ENCODE measurements around the gene ERO1B.
"Not testable (repeated sequence)": the region's sequence is repeated elsewhere in the genome, so short reads cannot be mapped to it uniquely, and the experiment has no call there.

ERO1B gene

DNA sequence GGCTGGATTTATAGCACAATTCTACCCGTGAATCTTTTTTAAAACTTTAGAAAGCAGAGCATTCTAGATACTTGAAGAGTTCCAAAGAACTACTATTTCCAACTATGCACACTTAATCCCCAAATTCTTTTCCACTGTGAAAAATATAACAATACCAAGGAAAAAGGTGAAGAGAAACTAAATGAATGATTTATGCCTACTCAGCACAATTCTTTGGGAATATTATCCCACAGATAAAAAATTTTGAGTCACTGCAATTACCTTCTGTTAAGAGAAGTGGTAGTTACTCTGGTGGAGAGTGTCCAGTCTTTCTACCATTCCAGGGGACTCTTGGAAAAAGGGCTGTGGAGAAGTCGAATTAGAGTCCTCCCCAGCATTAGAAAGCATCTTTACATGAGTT, 39.2 kb downstream of the ERO1B start:
- no peak for DNase-seq

DNA sequence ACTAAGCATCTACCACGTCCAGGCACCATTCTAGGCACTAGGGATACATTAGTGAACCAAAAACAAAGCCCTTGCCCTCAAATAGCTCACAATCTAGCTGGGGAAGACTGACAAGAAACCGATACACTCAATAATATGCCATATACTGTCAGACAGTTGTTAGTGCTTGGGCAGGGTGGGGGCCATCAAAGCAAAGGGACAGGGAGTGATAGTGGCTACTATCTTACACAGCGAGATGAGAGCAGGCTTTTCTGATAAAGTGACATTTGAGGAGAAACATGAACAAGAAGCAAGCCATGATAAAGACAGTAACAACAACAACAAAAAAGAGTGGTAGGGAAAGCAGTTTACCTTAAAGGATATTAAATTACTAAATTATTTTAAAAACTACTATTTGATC, 41.1 kb downstream of the ERO1B start:
- no peak for DNase-seq

DNA sequence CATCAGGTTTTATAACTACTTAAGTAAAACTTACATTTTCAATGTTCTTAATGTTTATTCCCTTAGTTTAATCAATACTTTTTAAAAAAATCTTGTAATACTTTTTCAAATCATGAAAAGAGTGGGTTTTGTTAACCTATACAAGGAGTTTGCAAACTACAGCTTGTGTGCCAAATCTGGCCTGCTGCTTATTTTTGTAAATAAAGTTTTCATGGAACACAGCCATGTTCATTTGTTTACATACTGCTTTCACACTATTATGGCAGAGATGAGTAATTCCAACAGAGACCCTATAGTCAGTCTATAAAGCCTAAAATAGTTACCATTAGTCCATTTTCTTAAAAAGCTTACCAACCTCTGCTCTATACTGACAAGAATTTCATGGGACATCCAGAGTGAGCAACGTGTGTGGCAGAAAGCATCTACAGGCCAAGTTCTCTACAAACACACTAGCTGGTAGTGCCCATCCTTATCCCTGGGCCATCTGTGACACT, 42.6 kb downstream of the ERO1B start:
- DNase-seq = no peak

GRCh38 chr1:236235116-236235515, 46.6 kb downstream of the ERO1B start:
- DNase-seq = no peak

DNA sequence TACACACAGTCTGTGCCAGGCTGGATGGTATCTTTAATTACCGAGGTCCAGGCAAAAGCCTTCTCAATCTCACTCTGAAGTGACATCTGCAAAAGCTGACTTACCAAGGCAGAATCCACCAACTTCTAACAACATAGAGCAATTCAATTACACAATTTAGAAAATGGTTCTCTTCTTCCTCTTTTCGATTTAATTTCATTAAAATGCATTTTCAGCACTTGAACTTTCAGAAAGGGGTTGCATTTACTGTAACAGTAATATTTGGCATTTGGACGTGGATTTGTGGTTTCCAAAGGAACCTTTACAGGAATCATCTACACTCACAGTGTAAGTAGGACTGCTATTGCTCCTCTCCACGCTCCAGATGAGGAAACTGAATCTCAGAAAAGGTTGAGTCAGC, 53.3 kb downstream of the ERO1B start:
- DNase-seq = no peak

DNA sequence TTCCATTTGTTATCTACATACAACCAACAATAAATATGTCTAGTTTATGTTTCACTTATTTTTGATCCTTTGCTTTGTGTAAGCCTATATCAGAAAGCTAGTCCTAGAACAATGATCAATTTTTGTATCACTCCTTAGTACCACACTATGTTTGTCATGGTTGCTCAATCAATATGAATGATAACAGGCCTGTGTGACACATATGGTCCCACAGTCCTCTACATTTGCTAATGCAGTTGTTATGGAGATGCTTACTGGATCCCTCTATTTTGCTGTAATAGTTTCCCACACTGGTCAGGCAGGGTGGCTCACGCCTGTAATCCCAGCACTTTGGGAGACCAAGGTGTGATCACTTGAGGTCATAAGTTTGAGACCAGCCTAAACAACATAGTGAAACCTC, 59.1 kb downstream of the ERO1B start:
- DNase-seq = no peak

- no peak for DNase-seq
These were observed 61.3 kb downstream of the ERO1B start for GRCh38 chr1:236220473-236220872.

DNA sequence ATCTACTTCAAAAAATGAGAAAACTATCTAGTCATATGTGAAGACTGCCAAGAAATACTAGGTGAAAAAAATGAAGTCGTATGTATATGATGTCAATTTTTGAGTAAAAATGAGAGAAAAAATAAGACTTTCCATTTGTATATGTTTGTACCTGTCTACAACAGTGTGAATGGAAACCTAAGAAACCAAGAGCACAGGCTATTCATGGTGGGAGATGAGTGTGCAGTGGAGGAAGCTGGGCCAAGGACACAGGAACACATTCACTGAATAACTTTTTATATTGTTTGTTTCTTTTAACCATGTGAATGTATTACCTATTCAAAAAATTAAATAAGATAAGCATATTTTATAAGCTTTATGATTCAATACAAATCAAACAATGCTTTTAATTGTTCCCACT, 67.0 kb downstream of the ERO1B start:
- DNase-seq = no peak

- no peak for DNase-seq
These were observed 68.2 kb downstream of the ERO1B start for GRCh38 chr1:236213534-236213933.

DNA sequence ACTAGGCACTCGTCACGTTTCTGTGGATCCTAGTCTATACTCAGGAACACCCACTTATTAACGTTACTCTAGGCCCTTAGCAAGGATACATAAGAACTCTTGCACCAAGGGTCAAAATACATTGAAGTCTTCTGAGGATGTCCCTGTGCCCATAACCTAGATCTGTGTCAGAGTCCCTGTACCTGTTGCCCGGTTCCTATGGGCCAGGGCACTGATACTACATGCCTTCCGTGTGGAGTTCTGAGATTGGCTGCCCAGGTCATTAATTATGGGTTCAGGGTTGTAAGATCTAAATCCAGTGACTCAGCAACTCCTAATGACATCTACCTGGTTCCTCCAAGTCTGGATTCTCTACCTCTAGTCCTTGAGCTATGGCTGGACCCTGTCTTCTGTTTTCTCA, 69.9 kb downstream of the ERO1B start:
- no peak for DNase-seq

- DNase-seq = no peak
These were observed 72.0 kb downstream of the ERO1B start for GRCh38 chr1:236209713-236210112.

GRCh38 chr1:236209185-236209584, 72.6 kb downstream of the ERO1B start:
- DNase-seq = no peak

GRCh38 chr1:236207569-236207968, 74.2 kb downstream of the ERO1B start:
- DNase-seq = no peak

DNA sequence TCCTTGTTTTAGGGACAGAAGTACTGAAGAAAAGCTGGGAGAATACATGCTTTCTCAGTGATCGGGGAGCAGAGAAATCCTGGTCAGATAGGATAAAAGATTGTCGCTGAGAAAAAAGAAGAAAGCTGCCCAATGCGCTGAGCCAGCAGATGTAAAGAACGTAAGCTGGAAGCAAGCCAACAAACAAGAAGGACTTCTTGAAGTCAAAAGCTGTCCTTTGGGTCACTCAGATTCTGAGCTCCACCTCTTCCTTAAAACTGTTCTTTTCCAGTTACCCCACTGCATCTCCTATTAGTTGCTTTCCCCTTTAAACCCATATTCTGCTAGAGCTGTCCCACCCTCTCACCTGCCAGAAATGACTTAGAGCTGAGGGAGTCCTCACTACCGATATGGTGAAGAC, 74.6 kb downstream of the ERO1B start:
- no peak for DNase-seq

GRCh38 chr1:236206548-236206947, 75.2 kb downstream of the ERO1B start:
- no peak for DNase-seq

DNA sequence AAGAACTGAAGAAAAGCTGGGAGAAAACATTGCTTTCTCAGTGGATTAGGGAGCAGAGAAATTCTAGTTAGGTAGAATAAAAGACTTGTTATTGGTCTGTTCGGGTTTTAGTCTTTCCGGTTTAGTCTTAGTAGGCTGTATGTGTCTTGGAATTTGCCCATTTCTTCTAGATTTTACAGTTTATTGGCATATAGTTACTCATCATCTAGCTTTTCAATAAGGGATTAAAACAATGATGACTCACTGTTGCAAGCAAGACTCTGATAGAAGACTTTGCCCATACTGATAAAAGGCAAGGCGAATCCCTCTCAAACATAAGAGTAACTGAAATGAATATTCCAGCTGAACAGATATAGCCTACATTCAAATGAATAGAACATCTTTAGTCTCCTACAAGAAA, 77.1 kb downstream of the ERO1B start:
- DNase-seq = no peak

DNA sequence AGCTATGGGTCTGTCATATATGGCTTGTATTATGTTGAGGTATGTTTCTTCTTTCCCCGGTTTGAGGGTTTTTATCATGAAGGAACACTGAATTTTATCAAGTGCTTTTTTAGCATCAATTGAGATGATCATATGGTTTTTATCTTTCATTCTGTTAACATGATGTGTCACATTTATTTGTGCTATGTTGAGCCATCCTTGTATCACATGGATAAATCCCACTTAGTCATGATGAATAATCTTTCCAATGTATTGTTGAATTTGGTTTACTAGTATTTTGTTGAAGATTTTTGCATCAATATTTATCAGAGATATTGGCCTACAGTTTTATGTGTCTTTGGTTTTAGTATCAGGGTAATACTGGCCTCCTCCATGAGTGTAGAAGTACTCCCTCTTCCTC, 77.7 kb downstream of the ERO1B start:
- no peak for DNase-seq

- DNase-seq = no peak
These were observed 80.0 kb downstream of the ERO1B start for GRCh38 chr1:236201786-236202185.

DNA sequence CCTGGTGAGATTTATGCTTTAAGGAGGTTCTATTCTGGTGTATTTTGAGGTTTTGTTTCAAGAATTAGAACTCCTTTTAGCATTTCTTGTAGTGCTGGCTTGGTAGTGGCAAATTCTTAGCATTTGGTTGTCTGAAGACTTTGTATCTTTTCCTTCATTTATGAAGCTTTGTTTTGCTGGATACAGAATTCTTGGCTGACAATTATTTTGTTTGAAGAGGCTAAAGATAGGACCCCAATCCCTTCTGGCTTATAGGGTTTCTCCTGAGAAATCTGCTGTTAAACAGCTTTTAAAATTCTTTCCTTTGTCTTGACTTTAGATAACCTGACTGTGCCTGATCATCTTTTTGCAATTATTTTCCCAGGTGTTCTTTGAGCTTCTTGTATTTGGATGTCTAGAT, 80.8 kb downstream of the ERO1B start:
- no peak for DNase-seq

DNA sequence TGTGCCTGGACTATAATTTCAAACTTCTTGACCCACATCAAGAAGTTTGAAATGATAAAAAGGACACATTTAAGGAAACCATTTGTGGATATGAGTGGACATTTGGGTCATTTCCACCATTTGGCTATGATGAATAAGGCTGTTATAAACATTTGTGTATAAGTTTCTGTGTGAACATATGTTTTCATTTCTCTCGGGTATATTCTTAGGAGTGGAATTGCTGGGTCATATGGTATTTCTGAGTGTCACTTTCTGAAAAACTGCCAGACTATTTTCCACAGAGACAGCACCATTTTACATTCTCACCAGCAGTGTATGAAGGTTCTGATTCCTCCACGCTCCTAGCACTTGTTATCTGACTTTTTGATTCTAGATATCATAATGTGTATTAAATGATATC, 88.6 kb downstream of the ERO1B start:
- no peak for DNase-seq

GRCh38 chr1:236188084-236188483, 93.7 kb downstream of the ERO1B start:
- not testable (repeated sequence) for DNase-seq

- DNase-seq = not testable (repeated sequence)
These were observed 95.3 kb downstream of the ERO1B start for GRCh38 chr1:236186471-236186870.

DNA sequence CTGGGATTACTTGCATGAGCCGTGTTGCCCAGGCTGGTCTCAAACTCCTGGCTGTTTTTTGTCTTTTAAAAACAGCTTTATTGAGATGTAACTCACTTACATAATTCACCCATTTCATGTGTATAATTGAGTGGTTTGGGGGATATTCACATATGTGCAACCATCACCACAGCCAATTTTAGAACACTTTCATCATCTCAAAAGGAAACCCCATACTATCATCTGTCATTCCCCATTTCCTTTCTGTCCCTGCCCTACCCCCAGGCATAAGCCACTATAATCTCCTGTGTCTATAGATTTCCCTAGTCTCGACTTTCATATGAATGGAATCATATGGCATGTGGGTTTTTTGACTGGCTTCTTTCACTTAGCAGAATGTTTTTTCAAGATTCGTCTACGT, 96.1 kb downstream of the ERO1B start:
- no peak for DNase-seq

DNA sequence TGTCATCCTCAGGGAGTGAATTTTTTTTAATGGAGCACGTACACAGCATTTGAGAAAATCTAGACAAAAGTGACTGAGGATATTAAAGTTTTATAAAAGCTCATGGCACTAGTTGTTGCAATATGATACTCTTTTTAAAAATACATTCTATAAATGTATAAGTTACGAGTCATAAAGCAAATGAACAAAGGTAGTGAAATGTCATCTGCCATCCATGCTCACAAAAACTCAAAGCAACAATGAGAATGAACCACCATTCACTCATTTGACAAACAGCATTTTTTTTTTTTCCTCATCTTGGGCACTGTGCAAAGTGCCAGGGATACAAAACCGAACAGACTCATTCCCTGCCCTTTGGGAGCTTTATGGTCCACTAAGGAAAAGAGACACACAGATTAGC, 100.7 kb downstream of the ERO1B start:
- DNase-seq = no peak

DNA sequence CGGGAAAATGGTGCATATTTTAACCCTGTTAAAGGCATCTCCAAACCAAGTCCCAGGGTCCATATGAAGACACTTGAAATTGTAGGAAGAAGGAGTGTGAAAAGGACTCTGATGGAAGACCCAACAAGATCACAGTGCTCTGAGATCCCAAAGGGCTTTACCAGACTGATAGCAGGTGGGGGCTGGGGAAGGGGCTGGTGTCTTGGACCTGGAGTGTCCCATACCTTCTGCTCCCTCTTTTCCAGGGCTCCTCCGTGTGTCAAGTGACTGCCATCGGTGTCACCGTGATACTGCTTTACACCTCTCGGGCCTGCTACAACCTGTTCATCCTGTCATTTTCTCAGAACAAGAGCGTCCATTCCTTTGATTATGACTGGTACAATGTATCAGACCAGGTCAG, 102.1 kb downstream of the ERO1B start:
- no peak for DNase-seq

Data from KG1 (cell line).